ENCODE measurements around the gene TEX54. TPM values are rescaled to one million over a fixed set of nuclear protein-coding genes. Genes with fewer than 3 reads are reported as not detected.

TEX54 gene
- total and polyA plus RNA-seq, 7 experiments from 2014 or later: 0.89 to 2.1 (median 1.6) TPM; not detected in 4

DNA sequence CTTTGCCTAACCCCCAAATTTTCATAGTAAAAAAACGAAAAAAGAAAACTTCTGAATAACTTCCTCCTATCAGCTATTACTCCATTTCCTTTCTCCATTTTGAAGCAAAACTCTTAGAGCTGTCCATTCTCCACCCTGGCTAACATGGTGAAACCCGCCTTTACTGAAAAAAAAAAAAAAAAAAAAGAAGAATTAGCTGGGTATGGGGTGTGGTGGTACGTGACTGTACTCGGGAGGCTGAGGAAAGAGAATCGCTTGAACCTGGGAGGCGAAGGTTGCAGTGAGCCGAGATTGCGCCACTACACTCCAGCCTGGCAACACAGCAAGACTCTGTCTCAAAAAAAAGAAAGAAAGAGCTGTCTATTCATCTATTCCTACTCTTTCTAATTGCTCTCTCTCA, 16.1 kb downstream of the TEX54 start:
- POLR2A ChIA-PET: interaction anchor here (0.6 to 3.3 kb wide), 10 partner anchors 10 to 217 kb away, joined by 3 to 17 read pairs (median 6); partner anchors contain the start of genes NXF1, TMEM179B and WDR74
- Histone ChIP-seq H3K9me3 (ENCODE audit: control insufficient read depth in 2 of 3, low read length in 3 of 3) (no peaks in the 10 kb centered on the region), H3K36me3 (ENCODE audit: control insufficient read depth in 2 of 3, insufficient read depth in 3 of 3, low read length in 3 of 3) (peaks cover 0 to 40% (median 0%) of the 10 kb centered on the region in 3 experiments), H3K27me3 (ENCODE audit: control insufficient read depth in 2 of 2, insufficient read depth in 2 of 2, low read length in 2 of 2) (no peaks in the 10 kb centered on the region), H3K4me1 (ENCODE audit: control insufficient read depth in 2 of 2, insufficient read depth in 2 of 2, low read length in 2 of 2) (no peaks in the 10 kb centered on the region), H3K4me3 (ENCODE audit: low read length) (no peak overlapping the region), H3K27ac (ENCODE audit: low read depth, low read length) (no peak overlapping the region)
- peaks cover 0 to 9% (median 0%) of the 10 kb centered on the region in 7 donors for H3K4me1 Mint-ChIP-seq
- CTCF ChIA-PET: interaction anchor here (0.9 to 1.2 kb wide), 2 partner anchors 30 to 64 kb away, joined by 3 read pairs; partner anchors contain the start of gene SLC3A2
- DNase-seq: no peak
- H3K4me3 Mint-ChIP-seq: no peak overlapping the region
- peak; percentile 77 for ATAC-seq
- H3K9me3 Mint-ChIP-seq: no peaks in the 10 kb centered on the region
- intact Hi-C loops (cut with micrococcal nuclease): no loop called here
- H3K27ac Mint-ChIP-seq: peak overlapping the region in 1 of 9 donors; percentile 8
- H3K36me3 Mint-ChIP-seq: peaks cover 4 to 10% (median 8%) of the 10 kb centered on the region in 5 donors
- no peaks in the 10 kb centered on the region for H3K27me3 Mint-ChIP-seq

DNA sequence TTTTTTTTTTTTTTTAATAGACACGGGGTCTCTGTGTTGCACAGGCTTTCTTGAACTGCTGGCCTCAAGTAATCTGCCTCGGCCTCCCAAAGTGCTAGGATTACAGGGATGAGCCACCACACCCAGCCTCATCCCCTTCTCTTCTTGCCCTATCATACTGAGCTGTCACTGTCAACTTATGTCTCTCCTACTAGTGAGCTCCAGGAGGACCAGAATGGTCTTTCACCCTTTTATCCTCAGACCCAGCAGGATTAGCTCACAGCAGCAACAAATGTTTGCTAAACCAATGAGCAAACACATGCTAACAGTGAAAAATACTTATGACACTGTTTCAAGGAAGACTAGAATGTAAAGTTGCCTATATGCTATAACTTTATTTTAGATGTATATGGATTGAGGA, 21.0 kb downstream of the TEX54 start:
- no peak for ATAC-seq
- no peak for DNase-seq
- Mint-ChIP-seq H3K4me1 (peaks cover 0 to 13% (median under 1%) of the 10 kb centered on the region in 7 donors), H3K9me3 (no peaks in the 10 kb centered on the region), H3K27me3 (no peaks in the 10 kb centered on the region), H3K36me3 (peaks cover 0 to 4% (median 0%) of the 10 kb centered on the region in 5 donors), H3K4me3 (no peak overlapping the region), H3K27ac (peak overlapping the region in 6 of 9 donors; percentile 4 to 44 (median 21))
- POLR2A ChIA-PET: interaction anchor here (0.6 to 1.5 kb wide), 7 partner anchors 10 to 38 kb away, joined by 3 to 4 read pairs (median 3); partner anchors contain the start of gene STX5
- CTCF ChIA-PET: interaction anchor here (0.6 kb wide), 3 partner anchors 19 to 189 kb away, joined by 3 to 9 read pairs (median 3); no protein-coding TSS in a partner anchor
- Histone ChIP-seq H3K27ac (ENCODE audit: low read depth, low read length) (no peak overlapping the region), H3K36me3 (ENCODE audit: control insufficient read depth in 2 of 3, insufficient read depth in 3 of 3, low read length in 3 of 3) (peaks cover 0 to 7% (median 0%) of the 10 kb centered on the region in 3 experiments), H3K4me3 (ENCODE audit: low read length) (no peak overlapping the region), H3K4me1 (ENCODE audit: control insufficient read depth in 2 of 2, insufficient read depth in 2 of 2, low read length in 2 of 2) (no peaks in the 10 kb centered on the region), H3K9me3 (ENCODE audit: control insufficient read depth in 2 of 3, low read length in 3 of 3) (no peaks in the 10 kb centered on the region), H3K27me3 (ENCODE audit: control insufficient read depth in 2 of 2, insufficient read depth in 2 of 2, low read length in 2 of 2) (no peaks in the 10 kb centered on the region)
- intact Hi-C loops (cut with micrococcal nuclease): no loop called here

DNA sequence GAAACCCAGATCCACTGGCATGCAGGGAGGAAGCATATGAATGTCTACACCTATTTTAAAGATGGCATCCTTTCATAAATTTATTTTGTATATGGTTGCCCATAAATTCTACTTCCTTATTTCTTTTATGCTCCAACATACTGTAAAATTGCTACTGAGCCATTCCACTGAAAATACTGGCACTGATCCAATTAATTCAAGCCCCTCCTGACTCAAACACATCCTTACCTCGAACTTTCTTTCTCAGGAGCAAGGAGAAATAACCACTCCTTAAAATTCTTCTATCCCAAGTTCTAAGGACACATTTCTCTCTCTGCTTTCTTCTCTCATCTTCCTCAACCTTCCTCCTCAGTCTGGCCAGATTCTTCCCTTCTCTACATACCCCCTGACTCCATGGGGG, 21.9 kb downstream of the TEX54 start:
- H3K4me1 ChIP-seq (ENCODE audit: control insufficient read depth in 2 of 2, insufficient read depth in 2 of 2, low read length in 2 of 2): peaks cover 0 to 5% of the 10 kb centered on the region in 2 donors
- H3K27ac Mint-ChIP-seq: peak overlapping the region in 5 of 9 donors; percentile 4 to 65 (median 14)
- no peak overlapping the region for H3K27ac ChIP-seq (ENCODE audit: low read depth, low read length)
- intact Hi-C loops (cut with micrococcal nuclease): no loop called here
- H3K9me3 ChIP-seq (ENCODE audit: control insufficient read depth in 2 of 3, low read length in 3 of 3): no peaks in the 10 kb centered on the region
- H3K36me3 Mint-ChIP-seq: peaks cover 0 to 4% (median 0%) of the 10 kb centered on the region in 5 donors
- DNase-seq (no peak), ATAC-seq (no peak)
- H3K4me3 ChIP-seq (ENCODE audit: low read length): no peak overlapping the region
- peaks cover 0 to 17% (median 8%) of the 10 kb centered on the region in 7 donors for H3K4me1 Mint-ChIP-seq
- H3K4me3 Mint-ChIP-seq: no peak overlapping the region
- no peaks in the 10 kb centered on the region for H3K27me3 Mint-ChIP-seq
- no peaks in the 10 kb centered on the region for H3K9me3 Mint-ChIP-seq
- POLR2A ChIA-PET: interaction anchor here (1.2 kb wide), 1 partner anchor 21 kb away, joined by 4 read pairs; the partner anchor contains the start of gene STX5
- H3K27me3 ChIP-seq (ENCODE audit: control insufficient read depth in 2 of 2, insufficient read depth in 2 of 2, low read length in 2 of 2): no peaks in the 10 kb centered on the region
- CTCF ChIA-PET: interaction anchor here (0.6 kb wide), 1 partner anchor 188 kb away, joined by 9 read pairs; no protein-coding TSS in a partner anchor
- H3K36me3 ChIP-seq (ENCODE audit: control insufficient read depth in 2 of 3, insufficient read depth in 3 of 3, low read length in 3 of 3): peaks cover 0 to under 1% (median 0%) of the 10 kb centered on the region in 3 experiments

DNA sequence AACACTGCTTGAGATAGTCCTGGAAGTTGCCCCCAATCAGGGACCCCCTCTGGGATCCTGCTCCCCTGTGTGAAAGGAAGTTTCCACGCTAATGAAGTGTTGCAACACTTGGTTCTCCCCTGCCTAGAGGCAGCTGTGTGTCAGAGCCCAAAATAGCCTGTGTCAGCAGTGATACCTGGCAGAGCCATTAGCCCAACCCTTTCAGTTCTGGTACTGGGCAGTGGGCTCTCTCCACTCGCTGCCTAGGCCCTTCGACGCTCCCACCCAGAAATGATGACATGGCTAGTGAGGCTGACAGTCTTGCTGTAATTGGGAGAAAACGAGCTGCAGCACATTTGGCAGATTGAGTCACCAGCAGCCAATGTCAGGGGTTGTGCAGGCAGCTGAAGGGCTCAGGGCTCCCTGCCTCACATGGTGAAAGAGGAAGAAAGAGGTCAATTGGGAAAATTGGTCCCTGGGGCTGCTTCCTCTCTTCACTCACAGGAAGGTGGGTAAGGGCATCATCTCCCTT, 26.0 kb downstream of the TEX54 start:
- Mint-ChIP-seq H3K9me3 (peaks cover 0 to 4% (median 0%) of the 10 kb centered on the region in 11 donors), H3K4me3 (peak overlapping the region in 9 of 10 donors; percentile 47 to 100 (median 98)), H3K4me1 (peaks cover 17 to 46% (median 31%) of the 10 kb centered on the region in 7 donors), H3K27ac (peak overlapping the region in 3 of 9 donors; percentile 70 to 99 (median 98)), H3K27me3 (peaks cover 0 to 2% (median 0%) of the 10 kb centered on the region in 5 donors), H3K36me3 (peaks cover 0 to 23% (median 7%) of the 10 kb centered on the region in 5 donors)
- DNase-seq (no peak), ATAC-seq (peak; percentile 3)
- Histone ChIP-seq H3K4me3 (ENCODE audit: low read length) (no peak overlapping the region), H3K27ac (ENCODE audit: low read depth, low read length) (peak overlapping the region; percentile 97), H3K4me1 (ENCODE audit: control insufficient read depth in 2 of 2, insufficient read depth in 2 of 2, low read length in 2 of 2) (peaks cover 13 to 18% of the 10 kb centered on the region in 2 donors), H3K36me3 (ENCODE audit: control insufficient read depth in 2 of 3, insufficient read depth in 3 of 3, low read length in 3 of 3) (peaks cover 4 to 19% (median 14%) of the 10 kb centered on the region in 3 experiments), H3K9me3 (ENCODE audit: control insufficient read depth in 2 of 3, low read length in 3 of 3) (no peaks in the 10 kb centered on the region), H3K27me3 (ENCODE audit: control insufficient read depth in 2 of 2, insufficient read depth in 2 of 2, low read length in 2 of 2) (no peaks in the 10 kb centered on the region)
- POLR2A ChIA-PET: interaction anchor here (0.6 to 13.2 kb wide), 21 partner anchors 8 to 233 kb away, joined by 3 to 224 read pairs (median 9); partner anchors contain the start of genes BSCL2, EEF1G, GNG3 and HNRNPUL2
- CTCF ChIA-PET: interaction anchor here (1.2 kb wide), 1 partner anchor 12 kb away, joined by 3 read pairs; no protein-coding TSS in a partner anchor
- intact Hi-C loops (cut with micrococcal nuclease): no loop called here

DNA sequence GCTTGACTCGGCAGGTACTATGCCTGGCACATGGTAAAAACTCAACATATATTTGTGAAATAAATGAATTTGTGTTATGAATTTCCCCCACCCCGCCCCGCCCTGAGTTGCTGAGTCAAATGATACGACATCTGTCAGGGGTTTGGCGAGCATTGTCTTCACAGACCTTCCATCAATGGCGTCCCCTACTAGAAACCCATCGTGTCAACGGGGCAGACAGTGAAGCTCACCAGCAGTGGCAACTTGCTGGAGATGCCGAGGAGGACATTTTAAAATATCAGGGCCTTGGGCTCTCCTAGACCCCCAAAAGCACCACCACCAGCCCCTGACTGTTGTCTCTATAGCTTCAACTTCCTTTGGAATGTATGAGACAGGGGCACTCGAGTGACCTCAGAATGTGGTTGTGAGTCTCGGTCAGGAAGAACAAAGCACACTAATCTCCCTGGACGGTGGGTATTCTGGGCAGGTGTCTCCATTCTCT, 26.6 kb downstream of the TEX54 start:
- Mint-ChIP-seq H3K4me1 (peaks cover 17 to 52% (median 34%) of the 10 kb centered on the region in 7 donors), H3K4me3 (peak overlapping the region; percentile 90 to 100 (median 99)), H3K27me3 (peaks cover 0 to 2% (median 0%) of the 10 kb centered on the region in 5 donors), H3K27ac (peak overlapping the region in 8 of 9 donors; percentile 98 to 100 (median 99)), H3K9me3 (peaks cover 0 to 7% (median 0%) of the 10 kb centered on the region in 11 donors), H3K36me3 (peaks cover 0 to 30% (median 13%) of the 10 kb centered on the region in 5 donors)
- intact Hi-C loops (cut with micrococcal nuclease): loop anchor here (1.0 to 2.0 kb wide), 11 partner anchors 14 to 97 kb away; partner anchors contain the start of genes HNRNPUL2 (in 2 of the 2), STX5 (in 2 of the 2), TEX54 (in 2 of the 2) and TMEM179B (in 2 of the 2)
- CTCF ChIA-PET: interaction anchor here (1.1 to 1.2 kb wide), 2 partner anchors 12 to 58 kb away, joined by 3 to 5 read pairs; no protein-coding TSS in a partner anchor
- peaks cover 13 to 18% of the 10 kb centered on the region in 2 donors for H3K4me1 ChIP-seq (ENCODE audit: control insufficient read depth in 2 of 2, insufficient read depth in 2 of 2, low read length in 2 of 2)
- peaks cover 10 to 26% (median 20%) of the 10 kb centered on the region in 3 experiments for H3K36me3 ChIP-seq (ENCODE audit: control insufficient read depth in 2 of 3, insufficient read depth in 3 of 3, low read length in 3 of 3)
- POLR2A ChIA-PET: interaction anchor here (0.7 to 13.2 kb wide), 26 partner anchors 9 to 232 kb away, joined by 3 to 224 read pairs (median 6); partner anchors contain the start of genes BSCL2, C11orf98, CSKMT and EEF1G
- H3K27ac ChIP-seq (ENCODE audit: low read depth, low read length): peak overlapping the region; percentile 97
- no peaks in the 10 kb centered on the region for H3K9me3 ChIP-seq (ENCODE audit: control insufficient read depth in 2 of 3, low read length in 3 of 3)
- no peaks in the 10 kb centered on the region for H3K27me3 ChIP-seq (ENCODE audit: control insufficient read depth in 2 of 2, insufficient read depth in 2 of 2, low read length in 2 of 2)
- ATAC-seq (peak; percentile 8), DNase-seq (no peak)
- H3K4me3 ChIP-seq (ENCODE audit: low read length): peak overlapping the region; percentile 87
